Measurements from ENCODE around the gene DLGAP1.

- TF ChIP-seq, protein P1, sequence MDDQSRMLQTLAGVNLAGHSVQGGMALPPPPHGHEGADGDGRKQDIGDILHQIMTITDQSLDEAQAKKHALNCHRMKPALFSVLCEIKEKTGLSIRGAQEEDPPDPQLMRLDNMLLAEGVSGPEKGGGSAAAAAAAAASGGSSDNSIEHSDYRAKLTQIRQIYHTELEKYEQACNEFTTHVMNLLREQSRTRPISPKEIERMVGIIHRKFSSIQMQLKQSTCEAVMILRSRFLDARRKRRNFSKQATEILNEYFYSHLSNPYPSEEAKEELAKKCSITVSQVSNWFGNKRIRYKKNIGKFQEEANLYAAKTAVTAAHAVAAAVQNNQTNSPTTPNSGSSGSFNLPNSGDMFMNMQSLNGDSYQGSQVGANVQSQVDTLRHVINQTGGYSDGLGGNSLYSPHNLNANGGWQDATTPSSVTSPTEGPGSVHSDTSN (CRISPR knock-in tag; IDR thresholded peaks at IDR 0.05; ENCODE audit: borderline replicate concordance), result no peak
- TF ChIP-seq, protein P2, sequence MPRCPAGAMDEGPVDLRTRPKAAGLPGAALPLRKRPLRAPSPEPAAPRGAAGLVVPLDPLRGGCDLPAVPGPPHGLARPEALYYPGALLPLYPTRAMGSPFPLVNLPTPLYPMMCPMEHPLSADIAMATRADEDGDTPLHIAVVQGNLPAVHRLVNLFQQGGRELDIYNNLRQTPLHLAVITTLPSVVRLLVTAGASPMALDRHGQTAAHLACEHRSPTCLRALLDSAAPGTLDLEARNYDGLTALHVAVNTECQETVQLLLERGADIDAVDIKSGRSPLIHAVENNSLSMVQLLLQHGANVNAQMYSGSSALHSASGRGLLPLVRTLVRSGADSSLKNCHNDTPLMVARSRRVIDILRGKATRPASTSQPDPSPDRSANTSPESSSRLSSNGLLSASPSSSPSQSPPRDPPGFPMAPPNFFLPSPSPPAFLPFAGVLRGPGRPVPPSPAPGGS (CRISPR knock-in tag; IDR thresholded peaks at IDR 0.05), result no peak
Observed at GRCh38 chr18:3886575-3887322, 568.4 kb downstream of the DLGAP1 start.

All from HepG2 (cell line).